Gastroesophageal sphincter (tissue), 3 donors: Measurements from ENCODE around the gene FCN1.

Experiments
- CTCF ChIP-seq, 4 experiments: fragments of 200-600 bp in 2 of 4; fragments of 450-650 bp in 2 of 4; sonication (generic) in 1 of 4; IDR thresholded peaks; one replicate each; pipeline ENCODE4 v1.5.1; 2017 to 2019; ENCODE audit warnings: antibody characterized with exemption in 4 of 4, mild to moderate bottlenecking in 2 of 4, moderate library complexity in 2 of 4
- POLR2A ChIP-seq, 2 donors: fragments of 450-650 bp; IDR thresholded peaks; one replicate each; pipeline ENCODE4 v1.6.1; 2017; ENCODE audit warnings: antibody characterized with exemption in 2 of 2, mild to moderate bottlenecking in 2 of 2, moderate library complexity in 1 of 2

- TF ChIP-seq CTCF (IDR thresholded peaks at IDR 0.05) (no peak), POLR2A (IDR thresholded peaks at IDR 0.05) (no peak)
Observed at GRCh38 chr9:134951994-134952393, 34.3 kb upstream of the FCN1 start.
